Esophagus squamous epithelium (tissue), 5 donors: ENCODE measurements around the gene CNTNAP4. TPM values are rescaled to one million over a fixed set of nuclear protein-coding genes. Genes with fewer than 3 reads are reported as not detected.

Experiments used
- DNase-seq: peaks from one replicate; lab custom pipeline; 2025; lab: John Stamatoyannopoulos, UW
- H3K27ac ChIP-seq, 4 donors: fragments of 200-600 bp; sonication (generic); one replicate each; pipeline ENCODE4 v1.5.1; 2016 to 2019; ENCODE audit warnings: mild to moderate bottlenecking in 1 of 4
- H3K27me3 ChIP-seq, 4 donors: fragments of 200-600 bp; sonication (generic); 1 replicate in 3 of 4; 2 replicates in 1 of 4; pipeline versions ENCODE4 v1.5.1 to v1.6.0; 2017 to 2021; ENCODE audit warnings: antibody characterized with exemption in 1 of 4
- H3K36me3 ChIP-seq, 3 donors: fragments of 200-600 bp; sonication (generic); one replicate each; pipeline ENCODE4 v1.5.1; 2016 to 2019
- H3K4me1 ChIP-seq, 3 donors: fragments of 200-600 bp; sonication (generic); one replicate each; pipeline ENCODE4 v1.5.1; 2017 to 2019
- H3K4me3 ChIP-seq, 4 donors: fragments of 200-600 bp; sonication (generic); 1 replicate in 3 of 4; 2 replicates in 1 of 4; pipeline ENCODE4 v1.5.1; 2016 to 2019; ENCODE audit warnings: mild to moderate bottlenecking in 2 of 4, moderate library complexity in 1 of 4
- H3K9me3 ChIP-seq, 3 donors: fragments of 200-600 bp; sonication (generic); one replicate each; pipeline ENCODE4 v1.5.1; 2016 to 2019
- CTCF ChIP-seq, 6 experiments: fragments of 450-650 bp in 4 of 6; fragments of 200-600 bp in 2 of 6; sonication (generic) in 2 of 6; IDR thresholded peaks; one replicate each; pipeline ENCODE4 v1.5.1; 2016 to 2019; ENCODE audit warnings: antibody characterized with exemption in 6 of 6, mild to moderate bottlenecking in 4 of 6, moderate library complexity in 4 of 6
- POLR2A ChIP-seq, 4 donors: fragments of 450-650 bp; IDR thresholded peaks; one replicate each; pipeline ENCODE4 v1.6.1; 2017; ENCODE audit warnings: antibody characterized with exemption in 4 of 4, mild to moderate bottlenecking in 4 of 4, moderate library complexity in 3 of 4
- WGBS, 2 donors: methylation state at CpG; one replicate each; pipeline ENCODE4 v1.1.5; 2018; 5-methylcytosine and 5-hydroxymethylcytosine counted together
- intact Hi-C: fragments of 100-400 bp; cut with DNase I; formaldehyde crosslinking; loops from one replicate; pipeline ENCODE4 v1.15.0; 2022
- total RNA-seq, 4 donors: library from RNA; depleted of rRNA; stranded (reverse); fragments of >200 nt; gene quantifications; one replicate each; pipeline ENCODE4 v1.1.0, GENCODE V29; 2016
- donor health status: DM: yes; HTN: yes; CAD: no.

CNTNAP4 gene
- total RNA-seq, 4 donors from 2014 or later, result not detected

- DNase-seq, result no peak
- H3K27me3 ChIP-seq, result no peaks in the 10 kb centered on the region
- H3K4me3 ChIP-seq, result no peak overlapping the region
- 33 to 44% methylated on average over 2 of the region's 2 CpGs for WGBS, 2 donors
- no peaks in the 10 kb centered on the region for H3K36me3 ChIP-seq
- H3K4me1 ChIP-seq, result no peaks in the 10 kb centered on the region
- no peak overlapping the region for H3K27ac ChIP-seq
- H3K9me3 ChIP-seq, result no peaks in the 10 kb centered on the region
- intact Hi-C loops, result no loop called here
- TF ChIP-seq CTCF (IDR thresholded peaks at IDR 0.05), result no peak
These were observed 296.1 kb downstream of the CNTNAP4 start for GRCh38 chr16:76573281-76573680.

- H3K27ac ChIP-seq, result no peak overlapping the region
- H3K36me3 ChIP-seq, result no peaks in the 10 kb centered on the region
- TF ChIP-seq POLR2A (IDR thresholded peaks at IDR 0.05) (no peak), CTCF (IDR thresholded peaks at IDR 0.05) (no peak)
- H3K27me3 ChIP-seq, result no peaks in the 10 kb centered on the region
- no peak for DNase-seq
- H3K4me1 ChIP-seq, result no peaks in the 10 kb centered on the region
- WGBS, 2 donors, result 30 to 44% methylated on average over 2 of the region's 2 CpGs
- no peaks in the 10 kb centered on the region for H3K9me3 ChIP-seq
- H3K4me3 ChIP-seq, result no peak overlapping the region
- intact Hi-C loops, result no loop called here
These were observed 297.4 kb downstream of the CNTNAP4 start for GRCh38 chr16:76574651-76575050.

GRCh38 chr16:76576526-76576925 lies 299.3 kb downstream of the CNTNAP4 start:
- no peaks in the 10 kb centered on the region for H3K27me3 ChIP-seq
- intact Hi-C loops, result no loop called here
- TF ChIP-seq CTCF (IDR thresholded peaks at IDR 0.05), result no peak
- H3K9me3 ChIP-seq, result no peaks in the 10 kb centered on the region
- H3K27ac ChIP-seq, result no peak overlapping the region
- no peaks in the 10 kb centered on the region for H3K36me3 ChIP-seq
- DNase-seq, result no peak
- no peak overlapping the region for H3K4me3 ChIP-seq
- WGBS, 2 donors, result 30 to 39% methylated on average over 5 of the region's 5 CpGs
- no peaks in the 10 kb centered on the region for H3K4me1 ChIP-seq

- intact Hi-C loops, result no loop called here
- no peak for DNase-seq
- TF ChIP-seq CTCF (IDR thresholded peaks at IDR 0.05), result no peak
- TF ChIP-seq POLR2A (IDR thresholded peaks at IDR 0.05), result no peak
- whole genome bisulfite sequencing, 2 donors, result 38 to 47% methylated on average over 4 of the region's 4 CpGs
- no peaks in the 10 kb centered on the region for H3K27me3 ChIP-seq
- H3K27ac ChIP-seq, result no peak overlapping the region
- no peaks in the 10 kb centered on the region for H3K36me3 ChIP-seq
- no peaks in the 10 kb centered on the region for H3K4me1 ChIP-seq
- H3K9me3 ChIP-seq, result no peaks in the 10 kb centered on the region
- H3K4me3 ChIP-seq, result no peak overlapping the region
These were observed 299.8 kb downstream of the CNTNAP4 start for GRCh38 chr16:76577003-76577402.

- peaks cover 0 to 4% (median 0%) of the 10 kb centered on the region in 3 donors for H3K4me1 ChIP-seq
- intact Hi-C loops, result no loop called here
- DNase-seq, result no peak
- no peak for TF ChIP-seq CTCF (IDR thresholded peaks at IDR 0.05)
- no peak for TF ChIP-seq POLR2A (IDR thresholded peaks at IDR 0.05)
- 68 to 76% methylated on average over 9 of the region's 9 CpGs for WGBS, 2 donors
- no peaks in the 10 kb centered on the region for H3K9me3 ChIP-seq
- no peak overlapping the region for H3K4me3 ChIP-seq
- no peak overlapping the region for H3K27ac ChIP-seq
- H3K27me3 ChIP-seq, result no peaks in the 10 kb centered on the region
- no peaks in the 10 kb centered on the region for H3K36me3 ChIP-seq
These were observed 302.2 kb downstream of the CNTNAP4 start for GRCh38 chr16:76579277-76579922.
